HG03469 (cell line): ENCODE data around the gene IMMT.

ENCODE experiments used
- ATAC-seq: cut with Tn5 transposase; IDR thresholded peaks from one replicate; pipeline ENCODE4 v1.9.1; 2021; ENCODE audit warnings: mild to moderate bottlenecking, moderate library complexity, moderate number of reproducible peaks; ENCODE audit not compliant: unreplicated experiment

The IMMT gene

DNA sequence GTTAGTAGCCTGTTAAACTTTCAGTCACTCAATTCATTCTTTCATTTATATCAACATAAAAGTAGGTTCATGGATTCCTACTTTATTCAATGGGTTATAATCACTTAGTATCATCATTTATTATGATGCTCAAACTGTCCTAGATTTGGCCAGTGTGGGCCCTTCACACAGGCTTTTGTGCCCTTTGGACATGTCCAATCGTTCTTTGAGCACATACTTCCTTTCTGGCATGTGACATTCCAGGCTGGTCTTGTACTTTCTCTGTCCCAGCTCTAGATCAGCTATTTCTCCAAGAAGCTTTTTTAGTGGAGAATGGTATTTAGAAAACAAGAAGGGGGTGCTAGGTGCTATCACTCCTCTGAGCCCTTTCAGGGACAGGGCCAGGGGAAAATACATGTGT lies 101.0 kb downstream of the IMMT start:
- no peak for ATAC-seq
